ENCODE results near the gene LTBP2.
"Not testable (repeated sequence)": the region's sequence is repeated elsewhere in the genome, so short reads cannot be mapped to it uniquely, and the experiment has no call there.

The LTBP2 gene

DNA sequence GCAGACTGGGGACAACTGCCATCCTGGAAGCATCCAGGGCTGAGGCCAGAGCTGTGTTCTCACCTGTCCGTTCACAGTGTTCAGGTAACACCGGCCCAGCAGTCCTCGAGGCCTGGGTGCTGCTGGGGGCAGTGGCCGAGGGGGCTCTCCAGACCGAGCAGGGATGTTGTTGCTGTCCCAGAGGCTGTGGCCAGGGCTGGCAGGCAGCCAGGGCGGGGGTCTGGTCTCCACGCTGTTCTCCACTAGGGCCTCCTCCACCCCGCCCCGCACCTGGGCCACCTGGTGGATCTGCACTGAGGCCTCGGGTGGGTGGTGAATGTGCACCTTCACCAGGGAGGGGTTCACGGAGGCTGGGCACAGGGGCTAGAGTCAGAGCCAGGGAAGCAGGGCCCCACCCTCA, 61.0 kb downstream of the LTBP2 start:
- DNase-seq (ENCODE audit: low read depth): no peak

DNA sequence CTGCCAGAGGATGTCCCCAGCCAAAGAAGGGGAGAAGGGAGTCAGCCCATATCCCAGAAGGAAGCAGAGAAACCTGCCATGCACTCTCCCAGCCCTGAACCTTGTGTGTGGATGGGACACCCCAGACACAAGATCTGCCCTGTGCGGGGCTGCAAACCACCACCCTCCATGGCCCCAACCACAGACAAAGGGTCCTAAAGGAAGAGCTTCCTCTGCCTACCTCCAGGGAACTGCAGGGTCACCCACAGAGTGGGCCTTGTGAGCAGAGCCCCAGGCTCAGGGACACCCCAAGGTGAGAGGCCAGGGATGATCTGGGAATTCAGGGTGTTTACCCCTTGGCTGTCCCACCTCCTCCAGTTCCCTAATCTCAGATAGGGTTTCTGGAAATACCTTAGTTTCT, 62.0 kb downstream of the LTBP2 start:
- no peak for DNase-seq (ENCODE audit: low read depth)

GRCh38 chr14:74549588-74549987, 62.4 kb downstream of the LTBP2 start:
- no peak for DNase-seq (ENCODE audit: low read depth)

DNA sequence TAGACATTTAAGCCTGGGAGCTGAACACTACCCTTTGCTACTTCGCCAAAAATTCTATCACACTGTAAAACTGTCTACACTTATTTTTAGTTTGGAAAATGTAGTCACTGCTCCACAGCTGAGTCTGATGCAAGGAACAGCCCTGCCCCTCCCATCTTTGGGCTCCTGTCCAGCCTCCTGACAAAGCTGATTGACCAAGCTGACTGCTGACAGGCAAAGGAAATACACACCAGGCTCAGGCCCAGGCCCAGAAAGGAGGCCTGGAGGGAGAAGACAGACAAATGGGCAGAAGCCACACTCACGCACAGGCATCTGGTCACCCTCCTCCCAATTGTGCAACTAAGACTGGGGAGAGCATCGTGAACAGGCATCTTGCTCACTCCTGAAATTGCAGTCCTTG, 63.2 kb downstream of the LTBP2 start:
- no peak for DNase-seq (ENCODE audit: low read depth)

DNA sequence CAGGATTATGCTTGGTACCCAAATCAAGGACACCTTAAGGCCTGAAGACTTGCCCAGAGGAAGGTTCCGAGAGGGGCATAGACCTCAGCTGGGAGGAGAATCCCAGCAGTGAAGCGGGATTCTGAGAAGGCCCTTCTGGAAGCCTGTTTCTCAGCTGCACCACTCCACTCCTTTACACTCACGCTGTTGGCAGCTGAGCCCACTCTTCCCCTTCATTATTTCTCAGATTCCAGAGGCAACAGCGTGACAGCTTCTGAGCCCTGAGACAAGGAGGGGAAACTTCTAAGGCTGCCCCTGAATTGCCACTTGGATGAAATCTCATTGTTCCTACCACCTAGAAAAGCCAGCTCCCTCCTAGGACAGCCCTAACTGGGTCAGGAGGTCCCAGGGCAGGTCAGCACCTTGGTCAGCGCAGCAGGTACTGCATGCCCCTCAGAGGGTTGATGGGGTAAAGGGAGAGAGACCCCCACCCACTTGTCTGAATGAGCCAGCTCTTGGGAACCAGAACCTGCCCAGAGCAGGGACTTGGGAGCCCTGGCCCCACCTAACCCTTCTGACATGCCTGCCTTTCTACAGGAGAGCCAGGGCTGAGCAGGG, 64.6 kb downstream of the LTBP2 start:
- no peak for DNase-seq (ENCODE audit: low read depth)

- DNase-seq (ENCODE audit: low read depth): no peak
Observed at GRCh38 chr14:74546416-74546815, 65.6 kb downstream of the LTBP2 start.

DNA sequence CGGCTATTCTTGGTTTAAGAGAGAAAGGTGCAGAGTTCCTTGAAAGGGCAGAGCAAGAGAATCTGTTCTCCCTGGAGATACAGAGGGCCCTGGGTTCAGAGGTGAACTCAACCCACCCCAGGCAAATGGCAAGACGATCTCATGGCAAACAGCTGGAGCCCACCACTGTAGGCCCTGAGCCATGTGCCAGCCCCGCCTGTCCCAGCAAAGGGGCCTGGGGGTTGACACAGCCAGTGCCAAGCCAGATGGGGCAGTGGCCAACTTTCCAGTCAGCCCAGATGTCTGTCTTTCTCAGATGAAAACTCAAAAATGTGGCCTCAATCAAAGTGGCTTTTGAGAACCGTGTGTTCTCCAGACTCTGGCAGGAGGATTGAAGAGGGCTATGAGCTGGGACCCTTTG, 66.7 kb downstream of the LTBP2 start:
- DNase-seq (ENCODE audit: low read depth): no peak

DNA sequence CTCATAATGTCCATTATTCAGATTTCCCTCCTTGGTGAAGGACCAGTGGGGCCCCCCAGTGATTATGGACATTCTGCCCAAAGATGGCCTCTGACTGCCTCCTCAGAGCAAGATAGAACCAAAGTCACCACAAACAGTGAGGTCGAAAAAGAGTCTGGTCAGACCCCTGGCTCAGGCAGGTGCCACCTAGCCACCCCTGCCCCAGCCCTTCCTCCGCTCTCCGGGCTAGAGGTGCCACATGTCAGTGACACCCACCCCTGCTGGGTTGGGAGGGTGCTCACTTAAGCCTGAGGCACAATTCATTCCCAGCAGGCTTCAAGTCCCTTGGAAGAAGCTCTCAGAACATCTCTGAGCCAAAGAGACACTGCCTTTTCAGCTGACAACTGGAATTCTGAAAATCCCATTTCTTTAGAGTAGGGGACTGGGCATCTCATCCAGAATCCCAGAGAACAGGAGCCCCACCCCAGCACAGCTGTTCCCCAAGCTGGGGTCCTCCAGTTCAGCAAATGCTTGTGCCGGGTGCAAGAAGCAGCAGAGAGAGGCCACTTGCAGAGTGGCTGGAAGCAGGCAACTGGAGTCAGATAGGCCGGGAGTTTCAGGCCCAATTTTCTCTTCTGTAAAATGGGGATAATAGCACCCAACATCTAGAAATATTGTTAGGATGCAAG, 68.1 kb downstream of the LTBP2 start:
- no peak for DNase-seq (ENCODE audit: low read depth)

DNA sequence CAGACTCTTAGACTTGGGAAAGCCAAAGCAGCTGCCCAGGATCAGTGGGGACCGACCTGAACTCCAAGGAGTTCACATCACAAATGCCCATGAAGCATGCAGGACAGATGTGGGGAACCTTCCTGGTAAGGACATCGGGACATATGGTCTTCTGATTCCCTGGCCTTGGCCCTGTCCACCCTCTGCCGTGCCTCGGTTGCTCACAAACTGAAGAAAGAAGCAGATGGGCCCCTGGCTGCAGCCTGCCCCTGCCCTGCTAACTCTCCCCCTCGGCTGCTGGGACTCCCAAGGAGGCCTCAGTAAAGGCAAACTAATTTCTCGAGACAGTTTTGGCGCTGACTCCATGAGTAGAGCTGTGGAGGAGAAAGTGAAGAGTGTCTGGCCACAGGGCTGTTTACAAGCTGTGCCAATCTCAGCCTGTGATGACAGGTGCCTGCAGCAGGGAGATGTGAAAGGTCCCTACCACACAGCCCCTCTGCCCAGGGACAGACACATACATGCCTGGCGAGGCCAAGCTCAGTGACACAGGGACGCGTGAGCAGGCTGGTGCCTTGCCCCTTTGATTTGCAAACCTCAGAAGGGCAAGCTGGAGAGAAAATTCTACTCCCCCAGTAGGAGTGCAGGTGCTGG, 69.9 kb downstream of the LTBP2 start:
- no peak for DNase-seq (ENCODE audit: low read depth)

DNA sequence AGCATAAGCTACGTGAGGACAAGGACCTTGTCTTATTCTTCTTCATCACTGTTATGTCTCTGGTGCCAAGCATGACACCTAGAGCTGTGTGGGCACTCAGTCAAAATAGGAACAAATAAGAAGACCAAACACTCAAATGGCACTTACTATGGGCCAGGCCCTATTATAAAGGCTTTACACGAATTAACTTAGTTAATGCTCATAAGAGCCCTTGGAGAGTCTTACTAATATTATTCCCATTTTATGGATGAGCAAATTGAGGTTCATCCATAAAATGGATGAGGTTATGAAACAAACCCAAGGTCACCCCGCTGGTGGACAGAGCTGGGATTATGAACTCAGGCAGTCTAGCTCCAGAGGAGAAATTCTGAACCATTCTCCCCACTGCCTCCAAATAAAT, 70.8 kb downstream of the LTBP2 start:
- no peak for DNase-seq (ENCODE audit: low read depth)

- DNase-seq (ENCODE audit: low read depth): no peak
Observed at GRCh38 chr14:74539503-74539902, 72.5 kb downstream of the LTBP2 start.

GRCh38 chr14:74538411-74539391, 73.3 kb downstream of the LTBP2 start:
- no peak for DNase-seq (ENCODE audit: low read depth)

- DNase-seq (ENCODE audit: low read depth): not testable (repeated sequence)
Observed at GRCh38 chr14:74536336-74536735, 75.7 kb downstream of the LTBP2 start.

- no peak for DNase-seq (ENCODE audit: low read depth)
Observed at GRCh38 chr14:74535756-74536325, 76.2 kb downstream of the LTBP2 start.

GRCh38 chr14:74533576-74533975, 78.5 kb downstream of the LTBP2 start:
- DNase-seq (ENCODE audit: low read depth): no peak

GRCh38 chr14:74532246-74532645, 79.8 kb downstream of the LTBP2 start:
- DNase-seq (ENCODE audit: low read depth): no peak

- DNase-seq (ENCODE audit: low read depth): no peak
Observed at GRCh38 chr14:74531467-74531866, 80.6 kb downstream of the LTBP2 start.

GRCh38 chr14:74531006-74531405, 81.0 kb downstream of the LTBP2 start:
- DNase-seq (ENCODE audit: low read depth): no peak

DNA sequence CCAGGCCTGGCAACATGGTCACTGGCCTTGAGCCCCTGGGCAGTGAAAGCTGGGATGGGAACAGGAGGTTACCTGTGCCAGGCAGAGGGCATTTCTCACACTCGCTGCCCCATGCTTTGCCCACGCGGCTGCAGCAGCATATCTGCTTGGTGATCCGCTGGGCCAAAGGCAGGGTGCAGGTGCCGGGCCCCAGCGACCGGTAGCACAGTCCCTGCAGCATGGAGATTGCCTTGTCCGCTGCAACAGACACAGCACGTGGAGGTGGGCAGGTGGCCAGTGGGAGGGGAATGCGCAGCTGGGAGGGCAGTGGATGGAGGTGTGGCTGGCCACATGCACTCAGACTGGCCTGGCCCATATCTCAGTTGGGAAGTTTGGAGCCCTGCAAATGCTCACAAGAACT, 83.2 kb downstream of the LTBP2 start:
- no peak for DNase-seq (ENCODE audit: low read depth)

- no peak for DNase-seq (ENCODE audit: low read depth)
Observed at GRCh38 chr14:74528406-74528805, 83.6 kb downstream of the LTBP2 start.

DNA sequence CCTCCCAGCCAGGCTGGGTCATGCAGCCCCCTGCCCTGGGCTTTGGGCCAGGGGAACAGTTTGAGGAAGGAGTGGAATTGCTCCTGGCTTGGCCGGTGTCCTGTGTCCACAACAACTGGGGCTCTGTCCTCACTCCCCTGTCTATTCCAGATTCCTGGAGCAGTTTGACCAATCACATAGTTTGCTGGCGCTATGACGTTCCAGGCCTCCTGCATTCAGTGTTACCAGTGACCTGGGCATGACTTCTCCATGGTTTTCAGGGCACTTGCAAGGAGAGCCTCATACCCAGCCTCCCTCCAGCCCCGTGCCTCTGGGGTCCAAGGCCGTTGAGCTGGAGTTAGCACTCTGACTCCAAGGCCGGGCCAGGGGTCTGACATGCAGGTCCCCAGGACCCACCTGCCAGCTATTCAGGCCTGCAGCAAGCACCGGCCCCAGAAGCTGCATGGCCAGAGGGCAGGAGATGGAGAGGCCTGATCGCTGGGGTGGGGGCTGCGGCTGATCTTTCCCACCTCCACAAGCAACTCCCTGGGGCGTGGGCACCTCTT, 84.2 kb downstream of the LTBP2 start:
- no peak for DNase-seq (ENCODE audit: low read depth)
